Ascending aorta (tissue), 2 donors: Measurements from ENCODE around the gene PTPRO. TPM values are rescaled to one million over a fixed set of nuclear protein-coding genes. Genes with fewer than 3 reads are reported as not detected.
"Not testable (repeated sequence)": the region's sequence is repeated elsewhere in the genome, so short reads cannot be mapped to it uniquely, and the experiment has no call there.

Source experiments
- DNase-seq, 2 donors: peaks; one replicate each; pipeline ENCODE4 v3.0.0-alpha.2; 2019; ENCODE audit warnings: low spot score in 2 of 2
- H3K27ac ChIP-seq, 2 donors: fragments of 200-600 bp; sonication (generic); one replicate each; pipeline ENCODE4 v1.5.1; 2016 to 2017; ENCODE audit warnings: mild to moderate bottlenecking in 1 of 2
- H3K27me3 ChIP-seq: fragments of 200-600 bp; sonication (generic); one replicate; pipeline ENCODE4 v1.5.1; 2017
- H3K36me3 ChIP-seq, 2 donors: fragments of 200-600 bp; sonication (generic); one replicate each; pipeline ENCODE4 v1.5.1; 2016
- H3K4me1 ChIP-seq, 2 donors: fragments of 200-600 bp; sonication (generic); one replicate each; pipeline ENCODE4 v1.5.1; 2016 to 2017; ENCODE audit warnings: mild to moderate bottlenecking in 1 of 2
- H3K4me3 ChIP-seq, 2 donors: fragments of 200-600 bp; sonication (generic); one replicate each; pipeline ENCODE4 v1.5.1; 2016 to 2017; ENCODE audit warnings: mild to moderate bottlenecking in 1 of 2
- H3K9me3 ChIP-seq, 2 donors: fragments of 200-600 bp; sonication (generic); one replicate each; pipeline ENCODE4 v1.5.1; 2016
- intact Hi-C: fragments of 100-400 bp; cut with DNase I; formaldehyde crosslinking; loops from one replicate; pipeline ENCODE4 v1.15.1; 2023
- total RNA-seq: library from RNA; depleted of rRNA; stranded (reverse); fragments of >200 nt; gene quantifications from one replicate; pipeline ENCODE4 v1.1.0, GENCODE V29; 2016
- TF ChIP-seq, protein P1 (sequence below), 3 experiments: fragments of 200-600 bp in 2 of 3; fragments of 450-650 bp in 1 of 3; sonication (generic) in 2 of 3; IDR thresholded peaks; one replicate each; pipeline ENCODE4 v1.5.1; 2016 to 2019; ENCODE audit warnings: antibody characterized with exemption in 3 of 3, mild to moderate bottlenecking in 1 of 3, moderate library complexity in 1 of 3

PTPRO gene
- total RNA-seq, 1 donor from 2014 or later = 0.11 TPM

DNA sequence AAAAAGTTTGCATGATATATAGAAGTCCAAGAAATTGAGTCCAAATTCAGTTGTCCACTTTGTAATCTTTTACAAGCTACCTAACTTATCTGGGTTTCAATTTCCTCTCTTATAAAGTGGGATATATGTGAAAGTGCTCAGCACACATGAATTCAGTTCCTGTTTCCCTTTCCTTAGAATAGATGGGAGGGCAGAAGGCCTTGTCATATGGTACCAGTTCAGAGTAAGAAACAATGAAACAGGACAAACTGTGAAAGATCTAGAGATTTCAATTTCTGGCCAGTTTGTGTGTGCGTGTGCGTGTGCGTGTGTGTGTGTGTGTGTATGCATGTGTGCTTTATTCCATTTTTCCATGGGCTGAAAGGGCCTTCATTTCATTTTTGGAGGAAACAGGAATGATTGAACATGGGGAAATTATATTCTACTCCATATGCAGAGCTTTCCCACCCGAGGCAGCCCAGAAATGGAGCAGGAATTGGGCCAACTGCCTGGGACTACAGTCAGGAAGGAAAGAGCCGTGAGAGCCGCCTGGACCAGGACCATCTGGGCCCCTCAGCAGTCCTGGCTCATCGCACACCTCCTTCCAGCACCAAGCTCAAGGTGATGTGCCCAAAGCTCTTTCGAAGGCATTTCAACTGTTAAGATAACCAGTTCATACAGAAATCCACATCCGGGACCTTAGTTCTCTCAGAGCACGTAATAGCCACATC is 283.7 kb downstream of the PTPRO start:
- intact Hi-C loops = no loop called here
- TF ChIP-seq, protein P1, sequence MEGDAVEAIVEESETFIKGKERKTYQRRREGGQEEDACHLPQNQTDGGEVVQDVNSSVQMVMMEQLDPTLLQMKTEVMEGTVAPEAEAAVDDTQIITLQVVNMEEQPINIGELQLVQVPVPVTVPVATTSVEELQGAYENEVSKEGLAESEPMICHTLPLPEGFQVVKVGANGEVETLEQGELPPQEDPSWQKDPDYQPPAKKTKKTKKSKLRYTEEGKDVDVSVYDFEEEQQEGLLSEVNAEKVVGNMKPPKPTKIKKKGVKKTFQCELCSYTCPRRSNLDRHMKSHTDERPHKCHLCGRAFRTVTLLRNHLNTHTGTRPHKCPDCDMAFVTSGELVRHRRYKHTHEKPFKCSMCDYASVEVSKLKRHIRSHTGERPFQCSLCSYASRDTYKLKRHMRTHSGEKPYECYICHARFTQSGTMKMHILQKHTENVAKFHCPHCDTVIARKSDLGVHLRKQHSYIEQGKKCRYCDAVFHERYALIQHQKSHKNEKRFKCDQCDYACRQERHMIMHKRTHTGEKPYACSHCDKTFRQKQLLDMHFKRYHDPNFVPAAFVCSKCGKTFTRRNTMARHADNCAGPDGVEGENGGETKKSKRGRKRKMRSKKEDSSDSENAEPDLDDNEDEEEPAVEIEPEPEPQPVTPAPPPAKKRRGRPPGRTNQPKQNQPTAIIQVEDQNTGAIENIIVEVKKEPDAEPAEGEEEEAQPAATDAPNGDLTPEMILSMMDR (IDR thresholded peaks at IDR 0.05) = no peak
- Histone ChIP-seq H3K27ac (no peak overlapping the region), H3K27me3 (no peaks in the 10 kb centered on the region), H3K4me1 (no peaks in the 10 kb centered on the region), H3K4me3 (no peak overlapping the region), H3K9me3 (no peaks in the 10 kb centered on the region), H3K36me3 (no peaks in the 10 kb centered on the region)
- DNase-seq = no peak

DNA sequence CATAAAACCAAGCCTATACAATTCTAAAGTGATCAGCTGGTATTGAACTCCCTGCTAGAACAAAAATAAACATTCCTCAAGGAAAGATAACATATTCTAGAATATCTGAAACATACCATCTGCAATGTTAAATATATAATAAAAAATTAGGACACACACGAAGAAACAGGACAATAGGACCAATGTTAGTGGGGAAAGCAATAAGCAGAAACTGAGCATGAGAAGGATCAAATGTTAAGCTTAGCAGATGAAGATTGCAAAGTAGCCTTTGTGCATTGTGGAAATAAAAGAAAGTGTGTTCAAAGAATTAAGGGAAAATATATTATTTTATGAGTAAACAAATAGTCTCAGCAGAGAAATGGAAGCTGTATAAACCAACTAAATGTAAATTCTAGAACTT is 286.1 kb downstream of the PTPRO start:
- intact Hi-C loops = no loop called here
- H3K27ac ChIP-seq = no peak overlapping the region

DNA sequence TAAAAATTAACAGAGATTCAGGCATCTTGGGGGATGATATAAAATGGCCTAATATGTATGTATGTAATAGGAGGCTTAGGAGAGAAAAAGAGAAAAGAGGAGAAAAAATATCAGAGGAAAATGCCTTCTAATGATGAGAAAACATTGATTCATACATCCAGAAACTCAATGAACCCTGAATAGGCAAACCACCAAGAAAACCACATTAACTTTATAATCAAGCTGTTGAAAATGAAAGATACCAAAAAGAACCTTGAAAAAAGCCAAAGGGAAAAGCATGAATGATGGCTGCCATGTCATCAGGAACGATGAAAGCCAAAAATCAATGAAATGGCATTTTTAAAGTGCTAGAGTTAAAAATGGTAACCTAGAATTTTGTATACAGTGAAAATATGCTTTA is 286.6 kb downstream of the PTPRO start:
- intact Hi-C loops = no loop called here
- TF ChIP-seq, protein P1 (IDR thresholded peaks at IDR 0.05) = no peak
- Histone ChIP-seq H3K9me3 (peaks cover 0 to 14% of the 10 kb centered on the region in 2 donors), H3K4me3 (no peak overlapping the region), H3K27me3 (no peaks in the 10 kb centered on the region), H3K27ac (no peak overlapping the region), H3K36me3 (no peaks in the 10 kb centered on the region), H3K4me1 (no peaks in the 10 kb centered on the region)
- DNase-seq = no peak

More for the DNA sequence above, 286.1 kb downstream of the PTPRO start:
- Histone ChIP-seq H3K9me3 (peaks cover 0 to 10% of the 10 kb centered on the region in 2 donors), H3K4me3 (no peak overlapping the region), H3K4me1 (no peaks in the 10 kb centered on the region), H3K27me3 (no peaks in the 10 kb centered on the region), H3K36me3 (no peaks in the 10 kb centered on the region)
- TF ChIP-seq, protein P1 (IDR thresholded peaks at IDR 0.05) = no peak
- no peak for DNase-seq

DNA sequence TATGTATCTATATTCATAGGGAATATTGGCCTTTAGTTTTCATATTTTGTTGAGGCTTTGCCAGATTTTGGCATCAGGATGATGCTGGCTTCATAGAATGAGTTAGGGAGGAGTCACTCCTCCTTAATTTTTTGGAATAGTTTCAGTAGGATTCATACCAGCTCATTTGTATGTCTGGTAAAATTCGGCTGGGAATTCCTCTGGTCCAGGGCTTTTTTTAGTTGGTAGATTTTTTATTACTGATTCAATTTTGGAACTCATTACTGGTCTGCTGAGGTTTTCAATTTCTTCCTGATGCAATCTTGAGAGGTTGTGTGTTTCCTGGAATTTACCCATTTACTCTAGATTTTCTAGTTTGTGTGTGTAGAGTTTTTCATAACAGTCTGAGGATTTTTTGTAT is 291.7 kb downstream of the PTPRO start:
- no peak for DNase-seq

DNA sequence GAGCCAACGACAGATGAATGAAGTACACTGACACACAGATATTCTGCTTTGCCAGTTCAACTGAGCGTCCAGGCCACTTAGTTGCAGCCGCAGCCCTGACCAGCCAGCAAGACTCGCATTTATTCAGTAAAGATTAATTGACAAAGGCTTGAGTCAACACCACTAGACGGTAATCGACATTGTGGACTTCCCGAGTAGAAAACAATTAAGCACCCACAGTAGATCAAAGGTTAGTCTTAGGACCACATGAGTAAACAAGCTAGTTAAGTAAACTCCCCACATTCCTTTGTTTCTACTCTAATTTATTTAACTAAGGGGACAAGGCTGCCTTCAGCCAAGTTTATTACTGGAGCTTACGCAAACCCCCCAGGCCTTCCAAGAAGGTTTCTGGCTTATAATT is 294.2 kb downstream of the PTPRO start:
- peaks cover 0 to 14% of the 10 kb centered on the region in 2 donors for H3K9me3 ChIP-seq
- intact Hi-C loops = not testable (repeated sequence)

More for the DNA sequence above, 291.7 kb downstream of the PTPRO start:
- TF ChIP-seq, protein P1 (IDR thresholded peaks at IDR 0.05) = no peak
- Histone ChIP-seq H3K4me1 (peaks cover 0 to 4% of the 10 kb centered on the region in 2 donors), H3K9me3 (peaks cover 0 to 14% of the 10 kb centered on the region in 2 donors), H3K36me3 (peaks cover 2 to 6% of the 10 kb centered on the region in 2 donors), H3K27me3 (no peaks in the 10 kb centered on the region), H3K4me3 (no peak overlapping the region), H3K27ac (peak overlapping the region in 1 of 2 donors; percentile 14)
- intact Hi-C loops = no loop called here

DNA sequence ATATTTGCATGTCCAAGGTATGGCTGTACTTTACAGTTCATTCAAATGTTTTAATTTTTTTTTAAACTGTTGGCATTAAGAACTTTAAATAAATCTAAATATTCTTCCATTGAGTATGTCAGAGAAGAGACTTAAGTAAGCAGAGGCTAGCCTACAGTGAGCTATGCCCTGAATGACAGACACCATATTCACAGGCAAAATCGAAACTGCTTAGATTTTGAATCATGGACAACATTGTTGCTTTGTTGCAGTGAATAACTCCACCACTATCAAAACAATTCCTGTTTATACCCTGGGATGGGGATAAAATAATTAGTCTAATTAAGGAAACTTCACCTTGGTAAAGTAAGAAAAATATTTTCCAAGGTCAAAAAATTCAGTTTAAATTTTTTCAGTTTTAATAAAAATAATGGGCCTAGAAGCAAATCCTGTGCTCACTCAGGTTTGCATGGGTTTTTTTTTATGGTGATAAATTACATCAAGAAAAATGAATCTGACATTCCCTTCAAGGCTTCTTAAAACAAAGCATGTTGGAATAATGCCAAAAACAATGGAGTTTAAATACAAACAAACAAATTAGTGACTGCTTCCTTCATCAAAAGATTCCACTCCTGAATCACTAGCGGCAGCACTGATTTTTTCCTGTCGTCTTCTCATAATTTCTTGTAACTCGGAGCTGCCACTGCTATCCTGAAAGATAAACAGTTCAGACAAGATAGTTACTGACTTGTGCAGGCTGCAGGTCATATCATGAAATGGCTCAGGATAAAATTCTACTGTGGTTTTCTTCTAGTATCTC is 298.6 kb downstream of the PTPRO start:
- intact Hi-C loops = no loop called here
- Histone ChIP-seq H3K4me3 (no peak overlapping the region), H3K9me3 (no peaks in the 10 kb centered on the region), H3K36me3 (peaks cover 34 to 60% of the 10 kb centered on the region in 2 donors), H3K27me3 (no peaks in the 10 kb centered on the region), H3K4me1 (peaks cover under 1 to 4% of the 10 kb centered on the region in 2 donors), H3K27ac (peak overlapping the region in 1 of 2 donors; percentile 3)
- TF ChIP-seq, protein P1 (IDR thresholded peaks at IDR 0.05) = no peak
- no peak for DNase-seq

More for the DNA sequence above, 294.2 kb downstream of the PTPRO start:
- not testable (repeated sequence) for H3K27me3 ChIP-seq, H3K27ac ChIP-seq, H3K4me1 ChIP-seq, DNase-seq, H3K4me3 ChIP-seq
- H3K36me3 ChIP-seq = peaks cover 19 to 31% of the 10 kb centered on the region in 2 donors
